CD8-positive, alpha-beta memory T cell (primary cell): ENCODE data around the gene WASHC4. TPM values are rescaled to one million over a fixed set of nuclear protein-coding genes. Genes with fewer than 3 reads are reported as not detected.
A peak's percentile ranks its signal among the peaks of the same experiment; 100 is the strongest.

Experiments used
- CTCF ChIA-PET: fragments of 350-600 bp; sonication (Branson Sonifier 250); formaldehyde crosslinking; loops from one replicate; lab custom pipeline; 2021; ENCODE audit warnings: antibody characterized with exemption; lab: Charles Lee
- POLR2A ChIA-PET: fragments of 350-600 bp; sonication (Branson Sonifier 250); formaldehyde crosslinking; loops from one replicate; lab custom pipeline; 2021; ENCODE audit warnings: antibody characterized with exemption; lab: Charles Lee
- DNase-seq, 5 donors: peaks; one replicate each; pipeline versions ENCODE4 v3.0.0 to v3.0.0-alpha.2; 2020 to 2022; ENCODE audit warnings: mixed read lengths in 1 of 5
- H3K27ac ChIP-seq: one replicate; pipeline ENCODE4 v1.7.0; 2013; ENCODE audit warnings: low read depth, mild to moderate bottlenecking, low read length, moderate library complexity
- H3K27me3 ChIP-seq: 2 replicates; pipeline ENCODE4 v1.7.0; 2013; ENCODE audit warnings: low read length, mild to moderate bottlenecking; ENCODE audit not compliant: insufficient read depth, poor library complexity, severe bottlenecking
- H3K36me3 ChIP-seq: 2 replicates; pipeline ENCODE4 v1.7.0; 2013; ENCODE audit warnings: mild to moderate bottlenecking, low read length, moderate library complexity; ENCODE audit not compliant: insufficient read depth
- H3K4me1 ChIP-seq: 2 replicates; pipeline ENCODE4 v1.7.0; 2013; ENCODE audit warnings: mild to moderate bottlenecking, low read length, moderate library complexity; ENCODE audit not compliant: insufficient read depth
- H3K4me3 ChIP-seq: 2 replicates; pipeline ENCODE4 v1.7.0; 2013; ENCODE audit warnings: mild to moderate bottlenecking, low read length
- H3K9me3 ChIP-seq: 2 replicates; pipeline ENCODE4 v1.7.0; 2013; ENCODE audit warnings: mild to moderate bottlenecking, low read length
- H3K27ac Mint-ChIP-seq, 8 donors: one replicate each; pipeline ENCODE4 v1.8.0; 2020 to 2021; ENCODE audit warnings: mixed read lengths in 8 of 8, mild to moderate bottlenecking in 6 of 8, inconsistent platforms in 3 of 8, moderate library complexity in 3 of 8
- H3K27me3 Mint-ChIP-seq, 2 donors: one replicate each; pipeline ENCODE4 v1.8.0; 2020 to 2021; ENCODE audit warnings: mixed read lengths in 2 of 2, mild to moderate bottlenecking in 1 of 2, moderate library complexity in 1 of 2
- H3K36me3 Mint-ChIP-seq, 3 donors: one replicate each; pipeline ENCODE4 v1.8.0; 2020 to 2021; ENCODE audit warnings: mixed read lengths in 3 of 3, inconsistent platforms in 1 of 3, mild to moderate bottlenecking in 1 of 3
- H3K4me1 Mint-ChIP-seq, 3 donors: one replicate each; pipeline ENCODE4 v1.8.0; 2020 to 2021; ENCODE audit warnings: mixed read lengths in 3 of 3, inconsistent platforms in 1 of 3, mild to moderate bottlenecking in 1 of 3
- H3K4me3 Mint-ChIP-seq, 7 donors: one replicate each; pipeline ENCODE4 v1.8.0; 2020 to 2021; ENCODE audit warnings: mixed read lengths in 7 of 7, mild to moderate bottlenecking in 6 of 7, moderate library complexity in 4 of 7, inconsistent platforms in 2 of 7
- H3K9me3 Mint-ChIP-seq, 5 donors: one replicate each; pipeline ENCODE4 v1.8.0; 2020 to 2022; ENCODE audit warnings: mixed read lengths in 5 of 5, mild to moderate bottlenecking in 3 of 5, moderate library complexity in 2 of 5, inconsistent platforms in 1 of 5
- polyA plus RNA-seq: library from polyadenylated mRNA; unstranded; fragments of 300-500 nt; fragmentation: Illumina TruSeq; gene quantifications from one replicate; pipeline ENCODE4 v1.2.3, GENCODE V29; 2021
- total RNA-seq, 2 experiments: library from RNA; stranded (reverse); gene quantifications; one replicate each; pipeline ENCODE4 v1.2.3, GENCODE V29; 2021

Gene WASHC4
- total and polyA plus RNA-seq, 3 experiments from 2014 or later: 24.6 to 37.8 (median 34.3) TPM

DNA sequence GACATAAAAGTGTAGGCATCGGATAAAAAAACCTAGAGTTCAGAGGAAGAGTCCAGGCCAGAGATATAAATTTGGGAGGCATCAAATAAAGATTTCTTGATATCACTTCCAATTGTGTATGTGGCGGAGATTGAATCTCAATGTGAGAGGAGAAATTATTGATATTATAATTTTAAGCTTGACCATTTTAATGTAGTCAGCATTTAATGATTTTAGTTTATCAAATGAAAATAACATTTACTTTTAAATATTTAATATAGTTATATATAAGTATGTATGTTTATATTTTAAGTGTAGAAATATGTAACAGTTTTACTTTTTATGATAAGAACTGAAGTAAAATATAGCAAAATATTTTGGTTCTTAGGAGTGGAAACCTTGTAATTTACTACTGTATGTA is 48.7 kb downstream of the WASHC4 start:
- CTCF ChIA-PET: no interaction called here
- Histone ChIP-seq H3K4me1 (no peaks in the 10 kb centered on the region), H3K36me3 (peaks cover 10% of the 10 kb centered on the region), H3K9me3 (no peaks in the 10 kb centered on the region), H3K27me3 (no peaks in the 10 kb centered on the region), H3K4me3 (no peak overlapping the region), H3K27ac (no peak overlapping the region)
- Mint-ChIP-seq H3K4me1 (peaks cover 0 to 2% (median 0%) of the 10 kb centered on the region in 3 donors), H3K36me3 (peaks cover 4 to 73% (median 25%) of the 10 kb centered on the region in 3 donors), H3K27ac (peak overlapping the region in 1 of 8 donors; percentile 90), H3K27me3 (no peaks in the 10 kb centered on the region), H3K9me3 (no peaks in the 10 kb centered on the region), H3K4me3 (no peak overlapping the region)
- POLR2A ChIA-PET: no interaction called here
- DNase-seq: no peak

DNA sequence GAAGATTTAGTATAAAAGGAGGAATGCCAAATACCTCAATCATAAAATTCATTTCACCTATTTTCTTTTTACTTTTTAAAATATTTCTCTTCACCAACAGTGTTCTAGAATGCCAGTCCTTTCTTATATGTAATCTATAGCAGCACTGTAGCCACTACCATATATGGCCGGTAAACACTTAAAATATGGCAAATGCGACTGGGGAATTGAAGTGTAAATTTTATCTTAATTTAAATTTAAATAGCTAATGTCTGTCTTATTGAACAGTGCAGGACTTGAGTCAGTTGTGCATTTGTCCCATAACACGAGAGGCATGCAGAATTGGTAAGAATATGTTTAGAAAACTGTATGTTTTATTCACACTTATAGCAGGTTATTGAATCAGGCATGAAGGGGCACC is 50.1 kb downstream of the WASHC4 start:
- Histone ChIP-seq H3K4me1 (no peaks in the 10 kb centered on the region), H3K27ac (no peak overlapping the region), H3K9me3 (no peaks in the 10 kb centered on the region), H3K36me3 (peaks cover 9% of the 10 kb centered on the region), H3K27me3 (no peaks in the 10 kb centered on the region), H3K4me3 (no peak overlapping the region)
- ChIA-PET POLR2A (no interaction called here), CTCF (interaction anchor here (1.4 kb wide), 1 partner anchor 9 kb away, joined by 3 read pairs; no protein-coding TSS in a partner anchor)
- Mint-ChIP-seq H3K27me3 (no peaks in the 10 kb centered on the region), H3K4me3 (no peak overlapping the region), H3K36me3 (peaks cover 10 to 71% (median 25%) of the 10 kb centered on the region in 3 donors), H3K9me3 (no peaks in the 10 kb centered on the region), H3K27ac (peak overlapping the region in 1 of 8 donors; percentile 7), H3K4me1 (peaks cover 0 to 2% (median 0%) of the 10 kb centered on the region in 3 donors)
- no peak for DNase-seq

DNA sequence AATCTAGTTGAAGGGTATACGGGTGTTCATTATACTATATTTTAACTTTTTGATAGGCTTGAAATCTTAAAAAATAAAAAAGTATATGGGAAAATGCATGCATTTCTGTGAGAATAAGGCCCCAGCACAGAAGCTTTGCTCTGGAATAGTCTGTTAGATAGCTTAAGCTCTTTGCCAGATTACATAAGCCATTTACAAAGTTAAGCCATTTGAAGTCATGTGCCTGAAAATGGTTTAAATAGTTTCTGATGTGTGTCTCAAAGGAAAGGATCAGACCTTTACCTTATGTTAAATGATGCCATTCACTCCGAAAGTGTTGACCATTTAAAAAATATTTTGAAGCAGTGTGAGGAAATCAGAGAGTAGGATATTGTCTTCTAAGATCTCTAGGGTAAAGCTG is 51.3 kb downstream of the WASHC4 start:
- Mint-ChIP-seq H3K4me1 (peaks cover 0 to 2% (median 0%) of the 10 kb centered on the region in 3 donors), H3K36me3 (peaks cover 10 to 73% (median 28%) of the 10 kb centered on the region in 3 donors), H3K27me3 (no peaks in the 10 kb centered on the region), H3K4me3 (no peak overlapping the region), H3K27ac (peak overlapping the region in 2 of 8 donors; percentile 25 to 38), H3K9me3 (no peaks in the 10 kb centered on the region)
- ChIA-PET POLR2A (no interaction called here), CTCF (no interaction called here)
- Histone ChIP-seq H3K27ac (no peak overlapping the region), H3K4me1 (no peaks in the 10 kb centered on the region), H3K9me3 (no peaks in the 10 kb centered on the region), H3K36me3 (peaks cover 11% of the 10 kb centered on the region), H3K27me3 (no peaks in the 10 kb centered on the region), H3K4me3 (no peak overlapping the region)
- DNase-seq: no peak

DNA sequence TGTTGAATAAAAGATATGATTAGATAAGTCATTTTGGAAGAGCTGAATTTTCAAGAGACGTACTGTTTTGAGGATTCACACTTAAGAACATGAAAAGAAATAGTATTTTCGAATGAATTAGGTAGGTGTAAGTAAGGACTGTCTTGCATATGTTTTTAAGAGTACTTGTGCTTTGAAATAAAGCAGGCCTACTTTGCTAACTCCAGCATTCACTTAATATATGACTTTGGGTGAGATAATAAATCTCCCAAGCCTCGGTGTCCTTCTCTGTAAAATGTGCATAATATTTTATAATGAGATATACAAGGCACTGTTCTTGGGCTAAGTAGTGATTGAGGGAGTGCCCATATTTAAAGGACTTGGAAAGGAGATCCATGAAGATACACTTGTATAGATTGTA is 54.6 kb downstream of the WASHC4 start:
- Mint-ChIP-seq H3K27me3 (no peaks in the 10 kb centered on the region), H3K4me3 (no peak overlapping the region), H3K36me3 (peaks cover 6 to 74% (median 19%) of the 10 kb centered on the region in 3 donors), H3K9me3 (no peaks in the 10 kb centered on the region), H3K27ac (no peak overlapping the region), H3K4me1 (peaks cover 0 to 2% (median 0%) of the 10 kb centered on the region in 3 donors)
- H3K27ac ChIP-seq: no peak overlapping the region
- CTCF ChIA-PET: interaction anchor here (1.5 kb wide), 1 partner anchor 222 kb away, joined by 4 read pairs; no protein-coding TSS in a partner anchor
- H3K4me3 ChIP-seq: no peak overlapping the region
- no peaks in the 10 kb centered on the region for H3K9me3 ChIP-seq
- peaks cover 26% of the 10 kb centered on the region for H3K36me3 ChIP-seq
- POLR2A ChIA-PET: no interaction called here
- no peak for DNase-seq
- H3K27me3 ChIP-seq: no peaks in the 10 kb centered on the region
- H3K4me1 ChIP-seq: no peaks in the 10 kb centered on the region

DNA sequence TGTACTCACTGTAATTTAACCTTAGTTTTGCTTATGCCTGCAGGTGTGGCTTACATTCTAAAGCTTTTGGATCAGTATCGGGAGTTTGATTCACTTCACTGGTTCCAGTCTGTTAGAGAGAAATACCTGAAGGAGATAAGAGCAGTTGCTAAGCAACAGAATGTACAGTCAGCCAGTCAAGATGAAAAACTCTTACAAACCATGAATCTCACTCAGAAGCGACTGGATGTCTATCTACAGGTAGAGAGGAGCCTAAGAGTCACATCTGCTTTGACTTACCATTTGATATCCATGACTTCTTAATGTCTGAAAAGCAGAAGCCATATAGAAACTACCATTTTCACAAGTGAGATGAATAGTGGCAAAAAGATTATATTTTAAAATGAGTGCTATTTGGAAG is 56.5 kb downstream of the WASHC4 start:
- POLR2A ChIA-PET: no interaction called here
- Mint-ChIP-seq H3K4me3 (no peak overlapping the region), H3K36me3 (peaks cover 6 to 73% (median 13%) of the 10 kb centered on the region in 3 donors), H3K27ac (peak overlapping the region in 2 of 8 donors; percentile 19 to 26), H3K4me1 (peaks cover 0 to 2% (median 0%) of the 10 kb centered on the region in 3 donors), H3K9me3 (no peaks in the 10 kb centered on the region), H3K27me3 (no peaks in the 10 kb centered on the region)
- no peaks in the 10 kb centered on the region for H3K9me3 ChIP-seq
- H3K27ac ChIP-seq: no peak overlapping the region
- no peak overlapping the region for H3K4me3 ChIP-seq
- H3K4me1 ChIP-seq: no peaks in the 10 kb centered on the region
- CTCF ChIA-PET: no interaction called here
- H3K36me3 ChIP-seq: peaks cover 26% of the 10 kb centered on the region
- H3K27me3 ChIP-seq: no peaks in the 10 kb centered on the region
- DNase-seq: no peak

DNA sequence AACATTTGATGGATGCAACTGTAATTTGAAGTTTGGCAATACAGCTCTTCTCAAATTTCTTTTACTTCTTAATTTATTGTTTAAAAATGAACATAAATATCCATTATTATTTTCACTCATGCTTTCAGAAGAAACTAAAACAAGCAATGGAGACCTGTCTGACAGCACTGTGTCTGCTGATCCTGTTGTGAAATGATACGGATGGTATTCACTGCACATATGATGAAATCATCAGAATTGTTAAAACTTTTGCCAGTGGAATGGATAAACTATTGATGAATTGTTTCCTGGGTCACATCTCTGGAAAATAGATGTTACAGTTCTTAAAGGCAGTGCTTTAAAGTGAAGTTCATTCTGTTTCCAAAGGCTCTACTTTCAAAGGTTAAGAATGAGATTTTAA is 59.2 kb downstream of the WASHC4 start:
- Mint-ChIP-seq H3K4me3 (no peak overlapping the region), H3K9me3 (no peaks in the 10 kb centered on the region), H3K4me1 (no peaks in the 10 kb centered on the region), H3K27me3 (no peaks in the 10 kb centered on the region), H3K27ac (peak overlapping the region in 2 of 8 donors; percentile 25 to 38), H3K36me3 (peaks cover 6 to 74% (median 15%) of the 10 kb centered on the region in 3 donors)
- no peak overlapping the region for H3K27ac ChIP-seq
- no peaks in the 10 kb centered on the region for H3K9me3 ChIP-seq
- H3K4me1 ChIP-seq: no peaks in the 10 kb centered on the region
- H3K27me3 ChIP-seq: no peaks in the 10 kb centered on the region
- DNase-seq: no peak
- peaks cover 25% of the 10 kb centered on the region for H3K36me3 ChIP-seq
- ChIA-PET POLR2A (no interaction called here), CTCF (interaction anchor here (1.1 kb wide), 1 partner anchor 9 kb away, joined by 3 read pairs; no protein-coding TSS in a partner anchor)
- no peak overlapping the region for H3K4me3 ChIP-seq

DNA sequence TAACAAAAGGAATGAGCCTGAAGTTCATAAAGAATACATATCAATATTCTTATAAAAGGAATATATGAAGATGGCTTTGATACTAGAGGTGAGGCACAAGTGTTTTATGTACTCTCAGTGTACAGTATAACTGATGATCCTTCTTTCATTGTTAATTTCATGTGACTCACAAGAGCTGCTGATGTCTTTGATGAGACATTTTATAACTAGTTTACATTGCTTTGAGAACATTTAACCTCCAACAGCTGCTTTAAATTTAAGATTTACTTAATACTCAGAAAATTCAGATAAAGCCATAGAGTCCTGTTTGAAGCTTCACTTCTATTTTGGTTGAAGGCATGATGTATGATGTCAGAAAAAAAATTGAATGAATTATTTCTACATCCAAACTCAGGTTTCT is 59.8 kb downstream of the WASHC4 start:
- Mint-ChIP-seq H3K27me3 (no peaks in the 10 kb centered on the region), H3K27ac (peak overlapping the region in 1 of 8 donors; percentile 26), H3K9me3 (no peaks in the 10 kb centered on the region), H3K4me3 (no peak overlapping the region), H3K4me1 (peaks cover 0 to 4% (median 1%) of the 10 kb centered on the region in 3 donors), H3K36me3 (peaks cover under 1 to 73% (median 15%) of the 10 kb centered on the region in 3 donors)
- Histone ChIP-seq H3K27ac (no peak overlapping the region), H3K4me3 (no peak overlapping the region), H3K9me3 (no peaks in the 10 kb centered on the region), H3K27me3 (no peaks in the 10 kb centered on the region), H3K4me1 (no peaks in the 10 kb centered on the region), H3K36me3 (peaks cover 21% of the 10 kb centered on the region)
- ChIA-PET CTCF (no interaction called here), POLR2A (no interaction called here)
- DNase-seq: no peak

DNA sequence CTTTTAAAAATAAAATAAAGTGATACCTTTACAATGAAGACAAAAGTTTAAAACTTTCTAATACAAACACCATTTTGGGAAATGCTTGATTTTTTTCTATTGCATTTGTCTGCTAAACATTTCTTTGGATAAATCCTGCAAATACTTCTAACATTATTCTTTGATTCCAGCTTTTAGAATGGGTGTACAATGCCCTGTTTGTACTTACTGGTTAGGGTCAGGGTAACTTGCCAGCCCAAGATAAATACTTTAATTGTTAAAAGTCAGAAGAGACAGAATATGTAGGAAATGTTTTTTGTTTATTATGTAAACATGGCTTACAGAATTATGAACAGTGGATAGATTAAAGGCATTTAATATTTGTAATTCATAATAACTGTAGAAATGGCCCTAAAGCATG is 60.5 kb downstream of the WASHC4 start:
- peaks cover 21% of the 10 kb centered on the region for H3K36me3 ChIP-seq
- peak overlapping the region in 1 of 8 donors; percentile 17 for H3K27ac Mint-ChIP-seq

More for the DNA sequence above, 60.5 kb downstream of the WASHC4 start:
- no peak for DNase-seq
- Mint-ChIP-seq H3K4me3 (no peak overlapping the region), H3K4me1 (peaks cover 0 to 6% (median 3%) of the 10 kb centered on the region in 3 donors), H3K27me3 (no peaks in the 10 kb centered on the region), H3K9me3 (no peaks in the 10 kb centered on the region), H3K36me3 (peaks cover 0 to 74% (median 15%) of the 10 kb centered on the region in 3 donors)
- Histone ChIP-seq H3K4me3 (no peak overlapping the region), H3K4me1 (no peaks in the 10 kb centered on the region), H3K9me3 (no peaks in the 10 kb centered on the region), H3K27ac (no peak overlapping the region), H3K27me3 (no peaks in the 10 kb centered on the region)
- ChIA-PET POLR2A (no interaction called here), CTCF (no interaction called here)
